Tibial nerve (tissue), 4 donors: Measurements from ENCODE around the gene ANGPTL4.
A peak's percentile ranks its signal among the peaks of the same experiment; 100 is the strongest.

Source experiments
- CTCF ChIP-seq, 5 experiments: fragments of 200-600 bp in 3 of 5; fragments of 450-650 bp in 2 of 5; sonication (generic) in 3 of 5; IDR thresholded peaks; one replicate each; pipeline ENCODE4 v1.5.1; 2016 to 2019; ENCODE audit warnings: antibody characterized with exemption in 5 of 5, mild to moderate bottlenecking in 3 of 5, moderate library complexity in 2 of 5
- EP300 ChIP-seq, 2 donors: sonication (generic); formaldehyde crosslinking; IDR thresholded peaks; one replicate each; pipeline ENCODE4 v1.6.1; 2017; ENCODE audit warnings: antibody characterized with exemption in 2 of 2, mild to moderate bottlenecking in 1 of 2
- POLR2A ChIP-seq, 2 donors: fragments of 450-650 bp; IDR thresholded peaks; one replicate each; pipeline ENCODE4 v1.6.1; 2017; ENCODE audit warnings: antibody characterized with exemption in 2 of 2, mild to moderate bottlenecking in 2 of 2, moderate library complexity in 2 of 2

DNA sequence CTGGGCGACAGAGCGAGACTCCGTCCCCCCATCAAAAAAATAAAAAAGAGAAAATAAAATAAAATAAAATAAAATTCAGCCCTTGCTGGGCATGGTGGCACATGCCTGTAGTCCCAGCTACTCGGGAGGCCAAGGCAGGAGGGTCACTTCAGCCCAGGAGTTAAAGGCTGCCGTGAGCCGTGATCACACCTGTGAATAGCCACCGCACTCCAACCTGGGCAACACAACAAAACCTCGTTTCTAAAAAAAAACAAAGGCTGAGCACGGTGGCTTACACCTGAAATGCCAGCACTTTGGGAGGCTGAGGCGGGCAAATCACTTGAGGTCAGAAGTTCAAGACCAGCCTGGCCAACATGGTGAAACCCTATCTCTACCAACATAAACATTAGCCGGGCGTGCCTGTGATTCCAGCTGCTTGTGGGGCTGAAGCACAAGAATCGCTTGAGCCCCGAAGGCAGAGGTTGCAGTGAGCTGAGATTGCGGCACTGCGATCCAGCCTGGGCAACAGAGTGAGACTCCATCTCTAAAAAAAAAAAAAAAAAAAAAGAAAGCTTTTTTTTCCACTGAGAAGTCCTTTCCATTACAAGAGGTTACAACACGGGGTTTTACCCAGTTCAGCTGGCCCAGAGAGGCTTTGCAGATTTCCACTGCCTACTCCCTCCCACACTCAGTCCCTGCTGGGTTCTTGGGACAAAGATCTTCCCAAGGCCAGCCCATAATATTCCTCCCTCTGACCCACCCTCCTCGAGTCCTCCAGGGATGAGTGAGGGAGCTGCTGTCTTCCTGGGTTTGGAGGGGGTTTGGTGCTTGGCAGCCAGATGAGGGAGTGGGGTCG, 6.4 kb downstream of the ANGPTL4 start:
- TF ChIP-seq CTCF (IDR thresholded peaks at IDR 0.05) (no peak), POLR2A (IDR thresholded peaks at IDR 0.05) (peak in 1 of 2 donors; percentile 38), EP300 (IDR thresholded peaks at IDR 0.05) (peak; percentile 14 to 70)
